Measurements from ENCODE around the gene PRKCH.

- no peak for TF ChIP-seq CTCF (IDR thresholded peaks at IDR 0.05; ENCODE audit: low read depth, low read length)
- no peak for TF ChIP-seq POLR2A (IDR thresholded peaks at IDR 0.05; ENCODE audit: extremely low read depth, insufficient read length)
- no peak for TF ChIP-seq MYC (IDR thresholded peaks at IDR 0.05; ENCODE audit: low read depth, low read length)
- no peak for TF ChIP-seq MAX (IDR thresholded peaks at IDR 0.05; ENCODE audit: low read depth, low read length)
Observed at GRCh38 chr14:61566537-61567225, 245.3 kb downstream of the PRKCH start.

Measured in NB4 (cell line).